Kasumi-1 (cell line): ENCODE data around the gene CACNB2.
"Not testable (repeated sequence)": the region's sequence is repeated elsewhere in the genome, so short reads cannot be mapped to it uniquely, and the experiment has no call there.

ENCODE experiments used
- DNase-seq, 2 experiments: peaks; one replicate each; lab custom pipeline; 2025; lab: John Stamatoyannopoulos, UW

The CACNB2 gene

DNA sequence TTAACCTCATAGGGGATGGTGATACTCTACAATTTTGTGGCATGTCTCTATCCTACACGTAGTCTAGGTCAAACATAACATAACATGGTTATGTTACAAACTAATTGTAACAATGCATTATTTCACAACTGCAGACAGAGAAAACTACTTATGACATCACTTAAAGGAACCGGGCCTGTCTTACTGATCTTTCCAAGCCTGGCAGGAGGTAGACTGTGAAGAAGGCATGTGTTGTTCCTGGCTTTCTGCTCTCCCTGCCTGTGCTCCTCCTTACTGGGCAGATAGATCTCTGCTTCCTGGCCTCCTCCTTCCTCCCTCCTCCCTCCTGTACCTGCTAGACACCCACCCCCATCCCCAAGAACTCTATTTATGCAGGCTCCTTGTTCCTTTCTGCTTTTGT, 5.4 kb downstream of the CACNB2 start:
- DNase-seq: no peak

DNA sequence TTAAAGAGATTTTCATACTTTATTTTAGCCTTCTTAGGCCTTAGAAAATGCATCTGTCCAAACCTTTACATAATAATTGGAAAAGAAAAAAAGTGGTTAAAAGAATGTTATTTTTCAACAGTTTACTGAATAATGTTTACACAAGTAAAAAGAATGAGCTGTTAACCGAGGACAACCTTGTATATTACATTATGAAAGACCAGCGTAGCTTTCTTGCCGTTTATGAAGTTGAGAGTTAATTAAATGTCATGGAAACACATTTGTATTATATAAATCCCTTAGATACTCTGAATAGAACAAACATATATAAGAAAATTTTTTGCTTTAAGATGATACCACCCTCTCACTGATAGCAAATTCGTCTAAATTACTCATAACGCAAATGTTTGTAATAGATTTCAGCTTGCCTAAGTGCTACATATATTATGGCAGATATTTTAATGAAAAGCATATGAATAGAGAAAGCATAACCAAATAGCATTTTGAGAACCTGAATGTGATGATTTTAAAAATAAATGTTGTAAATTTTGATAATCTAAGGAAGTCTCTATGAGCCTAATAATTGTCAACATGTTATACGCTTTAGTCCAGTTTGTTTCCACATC, 9.1 kb downstream of the CACNB2 start:
- DNase-seq: no peak

DNA sequence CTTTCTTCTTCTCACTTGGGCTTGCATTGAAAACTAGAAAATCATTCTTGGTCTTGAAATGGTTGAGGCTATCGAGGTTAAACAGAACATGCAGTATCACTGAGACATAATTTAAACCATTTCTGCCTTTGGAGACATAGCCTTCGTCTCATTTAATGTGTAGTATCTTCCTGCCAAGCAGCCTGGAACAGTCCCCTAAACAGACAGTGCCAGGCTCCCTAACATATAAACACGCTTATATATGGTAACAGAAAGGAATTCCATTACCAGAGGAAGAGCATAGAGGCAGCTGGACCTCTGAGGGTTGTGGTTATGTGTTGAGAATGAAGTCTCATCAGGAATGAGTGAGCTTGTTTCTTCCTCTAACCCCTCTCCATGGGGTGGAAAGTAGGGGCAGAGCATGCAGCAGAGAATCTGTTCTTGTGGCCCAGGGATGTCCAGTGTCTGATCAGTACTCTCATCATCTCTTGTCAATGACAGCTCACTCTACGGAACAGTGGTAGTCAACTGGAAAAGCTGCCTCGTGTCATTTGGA, 11.2 kb downstream of the CACNB2 start:
- DNase-seq: no peak

DNA sequence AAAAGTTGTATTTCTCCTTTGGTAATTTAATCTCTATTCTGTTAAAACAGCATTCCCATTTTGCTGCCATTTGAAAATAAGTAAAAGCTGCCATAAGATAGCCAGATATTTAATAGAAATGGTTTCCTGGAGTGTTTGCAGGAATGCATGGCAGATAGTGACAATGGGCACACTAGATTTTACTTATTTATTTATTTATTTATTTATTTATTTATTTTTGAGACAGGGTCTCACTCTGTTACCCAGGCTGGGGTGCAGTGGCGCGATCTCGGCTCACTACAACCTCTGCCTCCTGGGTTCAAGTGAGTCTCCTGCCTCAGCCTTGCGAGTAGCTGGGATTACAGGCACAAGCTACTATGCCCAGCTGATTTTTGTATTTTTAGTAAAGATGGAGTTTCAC, 13.2 kb downstream of the CACNB2 start:
- DNase-seq: not testable (repeated sequence)

DNA sequence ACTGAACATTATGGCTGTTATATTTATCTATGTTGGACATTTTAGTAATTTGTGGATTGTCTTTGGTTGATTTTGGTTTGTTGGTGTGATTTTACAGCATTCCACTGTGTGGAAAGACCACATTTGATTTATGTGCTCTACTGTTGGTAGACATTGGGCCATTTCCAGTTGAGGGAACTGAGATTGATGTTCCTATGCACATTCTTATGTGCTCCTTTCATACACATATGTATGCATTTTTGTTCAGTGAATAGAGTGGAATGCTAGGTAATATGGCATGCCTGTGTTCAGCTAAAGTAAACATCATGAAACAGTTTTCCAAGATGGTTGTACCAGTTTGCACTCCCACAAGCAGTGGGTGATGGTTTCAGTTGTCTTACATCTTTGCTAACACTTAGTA, 15.1 kb downstream of the CACNB2 start:
- no peak for DNase-seq

DNA sequence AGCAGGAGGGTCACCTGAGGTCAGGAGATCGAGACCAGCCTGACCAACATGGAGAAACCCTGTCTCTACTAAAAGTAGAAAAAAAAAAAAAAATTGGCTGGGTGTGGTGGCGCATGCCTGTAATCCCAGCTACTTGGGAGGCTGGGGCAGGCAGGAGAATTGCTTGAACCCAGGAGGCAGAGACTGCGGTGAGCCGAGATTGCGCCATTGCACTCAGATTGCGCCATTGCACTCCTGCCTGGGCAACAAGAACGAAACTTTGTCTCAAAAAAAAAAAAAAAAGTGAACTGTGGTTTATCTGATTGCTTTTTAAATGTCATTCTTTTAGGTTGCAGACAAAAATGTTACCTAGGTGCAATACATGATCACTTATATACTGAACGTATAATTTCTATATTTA, 16.6 kb downstream of the CACNB2 start:
- DNase-seq: not testable (repeated sequence)

DNA sequence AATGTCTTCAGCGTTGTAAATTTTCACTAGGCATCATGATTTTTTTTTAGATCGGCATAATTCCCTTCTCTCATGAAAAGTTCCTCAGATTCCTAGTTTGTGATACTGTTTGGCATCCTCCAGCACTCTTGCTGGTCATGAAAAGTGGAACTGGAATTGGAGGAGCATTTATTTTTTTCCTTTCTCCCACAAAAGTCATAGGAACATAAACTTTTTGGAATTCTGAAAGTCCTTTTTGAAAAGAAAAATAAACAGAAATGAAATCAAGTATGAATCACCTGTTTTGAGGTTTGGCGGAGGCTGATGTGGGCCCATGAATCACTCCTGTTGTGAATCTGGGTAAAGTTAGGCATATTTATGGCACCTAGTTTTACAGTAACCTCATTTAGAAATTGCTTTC, 17.7 kb downstream of the CACNB2 start:
- DNase-seq: no peak

DNA sequence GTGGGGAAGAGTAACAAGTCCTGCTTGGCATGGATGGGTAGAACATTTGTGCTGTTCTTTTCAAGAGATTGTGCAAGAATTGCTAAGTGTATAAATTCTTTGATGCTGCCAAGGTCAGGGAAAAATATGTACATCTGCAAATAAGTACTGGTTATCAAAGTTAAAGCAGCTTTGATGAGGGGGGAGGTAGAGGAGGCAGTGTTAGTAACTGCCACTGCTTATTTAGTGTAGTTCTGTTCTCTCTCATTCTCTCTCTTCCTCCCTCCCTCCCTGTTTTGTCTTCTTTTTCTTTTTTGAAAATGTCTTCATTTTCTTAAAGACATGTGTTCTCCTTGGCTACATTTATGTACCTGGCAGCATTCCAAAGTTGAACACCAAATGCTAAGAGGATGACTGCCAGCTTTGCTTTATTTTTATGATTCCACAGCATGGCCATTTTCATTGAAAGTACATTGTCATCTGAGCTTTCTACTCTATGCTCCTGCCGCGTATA, 18.6 kb downstream of the CACNB2 start:
- DNase-seq: no peak

DNA sequence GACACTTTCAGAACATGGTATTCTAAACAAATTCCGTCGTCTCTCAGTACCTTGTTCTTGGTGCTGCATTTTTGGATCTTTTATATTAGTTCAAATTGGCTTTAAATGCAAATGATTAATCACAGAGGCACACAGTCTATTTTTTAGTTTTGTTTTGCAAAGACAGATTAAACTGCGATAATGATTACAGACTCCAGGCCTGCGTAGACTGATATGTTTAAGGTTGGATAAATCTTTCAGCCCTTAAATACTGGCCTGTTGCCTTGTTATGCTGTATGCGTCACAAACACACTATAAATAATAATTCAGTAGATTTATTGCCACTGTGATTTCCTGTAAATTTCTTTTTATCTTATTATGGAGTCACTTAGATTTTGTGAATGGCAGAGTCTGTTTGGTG, 19.3 kb downstream of the CACNB2 start:
- DNase-seq: no peak

DNA sequence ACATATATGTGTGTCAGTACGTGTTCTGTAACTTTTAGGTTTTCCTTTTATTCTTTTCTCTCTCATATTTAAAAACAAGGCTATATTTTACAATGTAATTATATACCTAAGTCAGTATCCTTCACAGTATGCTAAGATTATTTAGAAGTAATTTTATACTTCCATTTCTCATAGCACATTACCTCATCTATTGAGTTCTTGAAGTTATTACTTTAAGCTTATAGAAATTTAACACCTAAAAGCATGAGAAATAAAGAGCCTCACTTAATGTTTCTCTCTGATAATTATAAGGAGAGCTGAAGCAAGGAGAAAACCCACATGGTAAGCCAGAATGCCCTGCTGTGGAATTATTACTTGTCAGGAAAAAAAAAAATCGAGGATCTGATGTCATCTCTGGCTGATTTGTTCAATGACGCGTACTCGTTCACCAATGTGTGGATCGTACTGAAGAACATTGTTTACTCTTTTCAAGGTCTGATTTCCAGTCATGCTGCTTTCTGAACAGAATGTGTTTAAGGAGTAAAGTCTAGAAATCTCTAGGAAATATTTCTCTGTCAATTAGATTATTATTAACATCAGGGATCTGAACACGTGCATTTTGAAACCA, 21.9 kb downstream of the CACNB2 start:
- no peak for DNase-seq

DNA sequence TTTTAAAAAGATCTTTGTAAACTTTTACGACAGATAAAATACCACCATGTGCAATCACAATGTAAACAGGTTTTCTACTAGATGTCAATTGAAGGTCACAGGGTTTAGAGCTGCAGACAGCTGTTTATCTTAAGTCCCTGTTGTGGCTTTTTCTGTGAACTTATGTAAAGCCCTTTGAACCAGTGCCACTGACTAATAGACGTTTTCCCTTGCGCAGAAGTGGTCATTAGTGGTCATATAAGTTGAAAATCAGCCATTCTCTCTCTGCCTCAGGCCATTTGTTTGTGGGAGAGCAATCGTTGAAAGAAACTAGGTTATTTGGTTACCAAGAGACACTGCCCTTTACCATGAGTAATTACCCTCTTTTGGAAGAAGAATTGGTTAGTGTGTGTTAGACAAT, 23.9 kb downstream of the CACNB2 start:
- no peak for DNase-seq

DNA sequence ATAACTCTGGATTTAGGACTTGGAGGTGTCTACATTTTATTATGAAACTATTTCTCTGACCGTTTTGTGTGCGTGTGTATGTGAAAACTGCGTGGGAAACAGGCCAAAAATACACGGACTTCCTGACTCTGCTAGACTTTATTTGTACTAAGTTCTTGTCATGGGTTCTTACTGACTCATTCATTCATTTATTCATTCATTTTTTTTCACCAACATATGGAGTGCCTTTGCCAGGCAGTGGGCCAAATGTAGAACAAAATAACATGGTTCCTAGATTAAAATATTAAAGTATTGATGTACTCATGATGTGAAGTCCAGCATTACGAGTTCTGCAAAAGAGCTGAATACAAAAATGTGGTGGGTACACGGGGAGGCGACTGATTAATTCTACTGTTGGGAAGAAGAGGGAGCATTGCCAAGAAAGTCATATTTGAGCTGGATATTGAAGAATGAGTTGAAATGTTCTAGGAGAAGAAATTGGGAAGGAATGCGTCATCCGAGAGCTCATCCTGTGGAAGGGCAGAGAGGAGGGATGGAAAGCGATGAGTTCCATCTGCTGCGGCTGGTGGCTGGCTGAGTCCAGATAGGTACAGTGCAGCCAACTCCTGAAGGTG, 24.6 kb downstream of the CACNB2 start:
- DNase-seq: no peak

DNA sequence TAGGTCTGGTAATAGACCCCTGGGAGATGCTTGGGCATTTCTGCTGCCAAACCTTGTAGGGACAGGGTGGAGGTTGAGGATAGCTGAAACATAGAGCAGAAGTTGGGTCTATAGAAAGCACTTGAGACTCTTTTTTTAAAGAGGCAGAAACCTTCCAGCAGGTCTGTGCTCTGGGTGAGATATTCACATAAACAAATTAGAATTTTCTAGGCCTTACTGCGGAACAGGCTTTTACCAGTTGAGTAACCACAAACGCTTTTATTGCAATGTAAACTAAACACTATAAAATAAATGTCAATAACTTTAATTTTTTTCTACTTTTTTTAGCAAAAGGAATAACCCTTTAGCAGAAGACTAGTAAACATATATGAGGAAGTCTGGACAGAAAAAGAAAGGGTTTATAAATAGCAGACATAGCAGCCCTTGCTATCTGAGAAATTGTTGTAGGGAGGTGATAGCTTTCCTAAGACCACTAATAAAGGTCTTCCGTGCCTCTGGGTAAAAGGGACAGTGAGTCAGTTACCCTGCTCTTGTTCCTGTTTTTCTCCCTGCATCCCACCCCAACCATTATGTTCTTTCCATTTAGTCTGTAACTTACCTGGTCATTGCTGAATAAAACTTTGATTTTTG, 38.7 kb downstream of the CACNB2 start:
- no peak for DNase-seq

DNA sequence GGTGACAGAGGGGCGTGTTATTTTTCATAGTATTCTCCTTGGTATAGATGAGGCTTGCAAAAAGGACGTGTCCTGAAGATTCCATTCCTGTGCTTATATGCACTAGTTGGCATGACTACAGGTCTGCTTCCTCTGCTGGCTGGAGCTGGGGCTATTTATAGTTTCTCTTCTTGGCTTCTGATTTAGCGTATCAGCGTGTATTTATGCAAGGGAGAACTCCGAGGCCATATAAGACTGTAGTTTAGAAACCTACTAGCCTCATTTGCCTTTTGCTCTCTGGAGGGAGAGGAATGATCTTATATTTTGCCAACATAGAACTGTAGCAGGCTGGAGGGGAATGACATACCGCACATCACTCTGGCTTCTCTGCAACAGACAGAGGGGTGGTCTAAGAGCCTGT, 39.7 kb downstream of the CACNB2 start:
- DNase-seq: no peak

DNA sequence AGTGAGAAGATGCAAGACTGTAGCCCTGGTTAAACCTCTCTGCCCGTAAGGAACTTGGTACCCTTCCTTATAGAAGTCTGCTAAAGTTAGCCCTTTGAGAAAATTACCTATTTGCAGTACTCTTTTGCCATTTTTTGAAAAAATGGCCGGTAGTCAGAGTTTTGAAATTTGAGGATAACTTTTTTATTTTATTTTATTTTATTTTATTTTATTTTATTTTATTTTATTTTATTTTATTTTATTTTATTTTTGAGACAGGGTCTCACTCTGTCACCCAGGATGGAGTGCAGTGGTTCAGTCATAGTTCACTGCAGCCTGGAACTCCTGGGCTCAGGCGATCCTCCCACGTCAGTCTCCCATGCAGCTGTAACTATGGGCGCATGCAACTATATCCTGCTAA, 41.2 kb downstream of the CACNB2 start:
- not testable (repeated sequence) for DNase-seq

DNA sequence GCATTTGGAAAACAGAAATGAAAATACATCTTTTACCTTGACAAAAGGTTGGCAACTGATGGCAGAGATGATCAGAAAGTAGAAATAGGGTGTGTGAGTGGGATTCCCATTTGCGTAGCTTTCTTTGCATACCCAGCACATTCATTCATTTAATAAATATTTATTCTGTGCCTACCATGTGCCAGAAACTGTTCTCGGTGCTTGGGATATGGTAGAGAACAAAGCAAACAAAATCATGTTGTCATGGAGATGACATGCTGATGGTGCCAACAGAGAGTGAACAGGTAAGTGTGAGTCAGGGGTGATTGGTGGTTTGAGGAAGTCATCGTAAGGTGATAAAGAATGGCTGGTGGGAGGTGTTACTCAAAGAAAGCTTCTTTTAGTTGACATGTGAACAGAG, 45.4 kb downstream of the CACNB2 start:
- no peak for DNase-seq

DNA sequence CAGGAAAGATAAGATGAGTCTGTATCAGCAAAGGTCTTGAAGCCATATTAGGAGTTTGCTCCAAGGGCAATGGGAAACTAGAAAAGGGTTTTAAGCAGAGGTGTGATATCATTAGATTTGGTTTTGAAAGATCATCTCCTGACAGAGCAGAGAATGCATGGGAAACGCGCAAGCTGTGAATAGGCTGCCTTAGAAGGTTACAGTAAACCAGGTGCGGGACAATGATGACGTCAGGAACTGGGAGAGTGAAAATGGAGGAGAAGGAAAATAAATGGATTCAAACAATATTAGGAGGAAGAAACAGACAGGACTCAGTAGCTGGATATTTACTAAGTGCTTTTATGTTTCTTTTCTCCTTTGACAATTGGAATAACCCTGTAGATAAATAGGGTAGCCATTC, 50.6 kb downstream of the CACNB2 start:
- no peak for DNase-seq

DNA sequence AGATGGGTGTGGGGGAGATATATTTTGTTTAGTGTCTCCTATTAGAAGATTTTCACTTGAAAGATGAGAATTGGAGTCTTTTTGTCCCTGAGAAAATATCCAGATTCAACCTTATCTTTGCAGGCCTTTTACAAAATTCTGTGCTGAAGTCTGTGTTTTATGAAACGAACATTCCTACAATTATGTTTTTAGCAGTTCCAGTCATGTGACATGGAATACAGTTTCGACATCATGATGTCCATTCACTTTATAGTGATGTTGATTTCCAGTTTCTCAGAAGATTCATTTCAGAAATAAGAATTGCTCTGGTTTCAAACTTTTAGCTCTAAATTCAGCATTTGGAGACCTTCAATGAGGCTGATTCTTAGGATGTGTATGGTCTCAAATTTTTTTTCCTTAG, 54.4 kb downstream of the CACNB2 start:
- no peak for DNase-seq

DNA sequence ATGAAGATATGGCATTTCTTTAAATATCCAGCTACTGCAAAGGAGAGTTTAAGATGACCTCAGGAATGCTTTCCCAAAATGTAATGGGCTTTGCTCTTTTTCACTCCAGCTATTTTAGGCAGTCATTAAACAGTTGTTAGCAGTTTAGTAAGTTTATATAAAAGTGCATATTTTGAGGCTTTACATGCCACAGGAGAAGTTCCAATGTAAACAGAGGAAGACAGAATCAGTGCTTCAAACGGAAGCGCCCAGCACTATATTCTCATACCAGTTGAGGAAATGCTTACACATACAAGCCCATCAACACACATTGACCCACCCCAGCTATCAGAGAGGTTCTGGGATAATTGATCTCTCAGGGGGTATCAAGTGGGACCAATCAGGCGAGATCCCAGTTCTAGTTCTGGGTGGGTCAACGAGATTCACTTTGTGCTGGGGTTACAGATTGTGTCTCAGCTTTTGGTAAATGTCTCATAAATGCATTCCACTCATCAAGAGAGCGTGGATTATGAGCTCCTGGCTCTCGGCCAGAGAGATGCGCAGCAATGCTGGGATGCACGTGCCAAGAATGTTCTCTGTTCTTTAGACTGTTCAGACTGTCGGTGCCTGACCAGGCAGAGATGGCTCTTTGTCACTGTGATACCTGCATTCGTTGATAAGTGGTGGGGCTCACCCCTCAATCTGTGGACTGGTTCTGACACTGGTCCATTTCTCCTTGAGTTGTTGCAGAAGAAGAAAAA, 55.0 kb downstream of the CACNB2 start:
- no peak for DNase-seq

DNA sequence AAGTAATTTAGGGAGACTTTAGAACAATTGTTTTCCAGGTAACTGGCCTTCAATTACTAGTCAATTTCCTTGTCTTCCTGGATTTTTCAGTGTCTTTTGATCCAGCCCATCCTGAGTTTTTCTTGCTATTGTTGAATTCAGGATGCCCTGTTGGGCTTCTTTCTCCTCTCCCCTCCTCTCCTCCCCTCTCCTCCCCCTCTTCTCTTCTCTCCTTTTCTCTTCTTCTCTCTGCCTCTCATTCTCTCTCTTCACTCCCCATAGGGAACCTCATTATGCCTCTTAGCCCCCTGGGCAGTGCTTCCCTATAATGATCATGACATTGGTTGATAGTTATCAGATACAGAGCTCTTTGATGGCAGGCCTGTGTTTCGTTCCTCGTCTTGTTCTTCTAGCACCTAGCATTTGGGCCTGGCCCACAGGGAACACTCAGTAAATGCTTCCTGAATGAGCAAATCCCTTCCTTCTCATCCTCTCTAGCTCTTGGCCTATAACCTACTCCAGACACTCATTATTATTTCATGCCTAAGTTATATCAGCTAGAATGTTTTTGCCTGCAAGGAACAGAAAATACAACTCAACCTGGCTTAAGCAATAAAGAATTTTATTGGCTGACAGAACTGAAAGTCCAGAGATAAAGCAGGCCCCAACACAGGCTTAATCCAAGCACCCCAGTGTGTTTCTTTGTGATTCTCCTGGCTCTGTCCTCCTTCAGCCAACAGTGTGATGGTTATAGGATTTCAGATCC, 56.8 kb downstream of the CACNB2 start:
- DNase-seq: no peak

DNA sequence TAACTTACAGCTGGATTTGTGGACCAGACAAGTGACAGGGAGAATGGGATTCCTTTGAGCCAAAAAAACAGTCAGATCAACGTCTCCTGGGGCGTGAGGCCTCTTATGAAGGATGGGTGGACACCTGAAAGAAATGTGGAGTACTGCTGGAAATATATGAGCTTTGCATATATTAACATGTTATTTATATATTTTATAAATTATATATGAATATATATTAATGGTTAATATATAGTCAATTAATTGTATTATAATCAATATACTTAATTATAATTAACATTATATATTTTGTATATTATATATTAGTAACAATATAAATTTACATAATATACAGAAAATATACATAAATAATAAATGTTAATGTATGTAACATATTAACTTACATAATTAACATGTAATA, 57.5 kb downstream of the CACNB2 start:
- DNase-seq: no peak

DNA sequence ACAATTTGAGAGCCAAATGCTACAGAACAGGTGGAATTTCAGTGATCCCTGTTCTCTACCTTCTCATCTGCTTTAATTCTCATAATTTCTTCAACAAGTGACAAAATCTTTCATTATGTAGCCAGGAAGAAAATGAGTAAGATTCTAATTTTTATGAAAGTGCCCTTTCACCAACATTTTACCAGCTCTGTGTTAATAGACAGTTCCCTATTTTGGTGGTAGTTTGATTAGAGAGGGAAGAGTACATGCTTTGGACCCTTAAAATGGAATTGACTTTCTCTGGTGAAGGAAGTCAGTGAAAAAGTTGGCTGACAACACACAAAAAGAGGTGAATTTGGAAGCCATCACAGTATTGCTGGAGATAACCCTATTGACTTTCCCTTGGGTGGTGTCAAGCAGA, 61.7 kb downstream of the CACNB2 start:
- no peak for DNase-seq
